A673 (cell line): ENCODE data around the gene SMIM35.

Experiments used
- CTCF ChIP-seq: fragments of 300-800, 200-600 bp; sonication (generic); conservative IDR thresholded peaks from 2 replicates; pipeline ENCODE4 v1.5.1; 2017; ENCODE audit warnings: low read depth, mild to moderate bottlenecking, antibody characterized with exemption, low read length, moderate library complexity, mixed read lengths
- EZH2 ChIP-seq: fragments of 200-600 bp; sonication (generic); IDR thresholded peaks from 2 replicates; pipeline ENCODE4 v1.6.1; 2017; ENCODE audit warnings: borderline replicate concordance, low read depth, mild to moderate bottlenecking, mixed read lengths, antibody characterized with exemption, low read length; ENCODE audit not compliant: poor library complexity, severe bottlenecking

- TF ChIP-seq CTCF: no peak
- no peak for TF ChIP-seq EZH2
Observed at GRCh38 chr11:118008271-118008911, 78.4 kb downstream of the SMIM35 start.
